ENCODE results near the gene SWSAP1. TPM values are rescaled to one million over a fixed set of nuclear protein-coding genes. Genes with fewer than 3 reads are reported as not detected.
"Not testable (repeated sequence)": the region's sequence is repeated elsewhere in the genome, so short reads cannot be mapped to it uniquely, and the experiment has no call there.

SWSAP1 gene
- total RNA-seq, 1 experiment from 2014 or later, result 3.0 TPM

- TF ChIP-seq PRDM15 (CRISPR knock-in tag; IDR thresholded peaks at IDR 0.05) (no peak), GRHL2 (CRISPR knock-in tag; IDR thresholded peaks at IDR 0.05; ENCODE audit: insufficient replicate concordance, severe bottlenecking) (no peak), ZNF138 (CRISPR knock-in tag; conservative IDR thresholded peaks at IDR 0.05) (no peak), ZNF671 (CRISPR knock-in tag; IDR thresholded peaks at IDR 0.05) (no peak), ZSCAN18 (CRISPR knock-in tag; IDR thresholded peaks at IDR 0.05) (no peak)
Observed at GRCh38 chr19:11377756-11378155, 3.3 kb downstream of the SWSAP1 start (continued).

- ChIA-PET CTCF (interaction anchor here (0.7 to 4.6 kb wide), 3 partner anchors 15 to 104 kb away, joined by 3 to 59 read pairs (median 3); no protein-coding TSS in a partner anchor), POLR2A (no interaction called here)
- Mint-ChIP-seq H3K27ac (0 out of 2 replicates have a peak overlapping the region, but pooled peaks have one; percentile 57), H3K36me3 (peaks cover 10% of the 10 kb centered on the region), H3K4me1 (peaks cover 35% of the 10 kb centered on the region), H3K9me3 (peaks cover 3% of the 10 kb centered on the region; the same call in 1 of the 2 replicates), H3K27me3 (ENCODE audit: low read depth) (peaks cover 3% of the 10 kb centered on the region; the same call in 1 of the 2 replicates), H3K4me3 (no peak overlapping the region)
- ATAC-seq (no peak), DNase-seq (ENCODE audit: low spot score) (peak; percentile 77)
- TF ChIP-seq ESRRA (CRISPR knock-in tag; IDR thresholded peaks at IDR 0.05; ENCODE audit: borderline replicate concordance) (no peak), CTCF (IDR thresholded peaks at IDR 0.05) (peak; percentile 33; the same call in 1 of the 2 replicates), HMGA2 (CRISPR knock-in tag; IDR thresholded peaks at IDR 0.05) (no peak)
Observed at GRCh38 chr19:11378319-11379189, 4.1 kb downstream of the SWSAP1 start.

- not testable (repeated sequence) for H3K27ac Mint-ChIP-seq; H3K36me3 Mint-ChIP-seq; DNase-seq (ENCODE audit: low spot score); H3K9me3 Mint-ChIP-seq; H3K27me3 Mint-ChIP-seq (ENCODE audit: low read depth); ATAC-seq
- Mint-ChIP-seq H3K4me3 (peak overlapping the region; percentile 91; the same call in 1 of the 2 replicates), H3K4me1 (peaks cover 35% of the 10 kb centered on the region)
- POLR2A ChIA-PET, result interaction anchor here (5.9 kb wide), 1 partner anchor 41 kb away, joined by 115 read pairs; the partner anchor contains the start of gene RGL3
- CTCF ChIA-PET, result interaction anchor here (0.7 to 3.3 kb wide), 5 partner anchors 12 to 103 kb away, joined by 3 to 52 read pairs (median 30); partner anchors contain the start of gene ELAVL3
Observed at GRCh38 chr19:11379269-11379845, 4.9 kb downstream of the SWSAP1 start.

- ATAC-seq (no peak), DNase-seq (ENCODE audit: low spot score) (no peak)
- ChIA-PET POLR2A (interaction anchor here (0.6 to 5.9 kb wide), 2 partner anchors 41 to 101 kb away, joined by 3 to 115 read pairs; partner anchors contain the start of gene RGL3), CTCF (interaction anchor here (1.2 to 5.3 kb wide), 8 partner anchors 12 to 102 kb away, joined by 3 to 308 read pairs (median 33); partner anchors contain the start of genes ELAVL3, ODAD3, PRKCSH and RGL3)
- TF ChIP-seq E2F4 (CRISPR knock-in tag; IDR thresholded peaks at IDR 0.05; ENCODE audit: borderline replicate concordance, low read depth) (no peak), TCF7 (CRISPR knock-in tag; IDR thresholded peaks at IDR 0.05; ENCODE audit: low read depth) (no peak), ZNF263 (CRISPR knock-in tag; IDR thresholded peaks at IDR 0.05; ENCODE audit: low read depth) (no peak)
- H3K4me1 Mint-ChIP-seq, result peaks cover 38% of the 10 kb centered on the region
- peak overlapping the region; percentile 100 for H3K27ac Mint-ChIP-seq
- H3K27me3 Mint-ChIP-seq (ENCODE audit: low read depth), result peaks cover 3% of the 10 kb centered on the region; the same call in 1 of the 2 replicates
- H3K4me3 Mint-ChIP-seq, result peak overlapping the region; percentile 91
- peaks cover 10% of the 10 kb centered on the region for H3K36me3 Mint-ChIP-seq
- peaks cover 3% of the 10 kb centered on the region; the same call in 1 of the 2 replicates for H3K9me3 Mint-ChIP-seq
Observed at GRCh38 chr19:11379857-11380350, 5.4 kb downstream of the SWSAP1 start.

Data from WTC11 (cell line).